T-helper 2 cell treated with Interferon-gamma antibody and Interleukin-4, amounts not matched to agents 100 ng/mL and 5 ng/mL, for 36 hours (primary cell): ENCODE data around the gene TNFSF18. TPM values are rescaled to one million over a fixed set of nuclear protein-coding genes. Genes with fewer than 3 reads are reported as not detected.
"Not testable (repeated sequence)": the region's sequence is repeated elsewhere in the genome, so short reads cannot be mapped to it uniquely, and the experiment has no call there.

Experiments
- intact Hi-C: fragments of 100-400 bp; cut with micrococcal nuclease; formaldehyde crosslinking; loops from one replicate; pipeline ENCODE4 v1.15.1; 2023
- total RNA-seq: library from RNA; stranded (reverse); gene quantifications from 2 replicates; pipeline ENCODE4 v1.2.3, GENCODE V29; 2022

The TNFSF18 gene
- not detected in 2 replicates for total RNA-seq

- intact Hi-C loops = no loop called here
Observed at GRCh38 chr1:173050865-173051264, at the start of gene TNFSF18. TNFSF18 (minus strand) TSS chr1:173050941; CDS start chr1:173050896, 45 bp downstream.

- intact Hi-C loops = no loop called here
Observed at GRCh38 chr1:173099166-173099565, 48.4 kb upstream of the TNFSF18 start.

GRCh38 chr1:173098117-173098516, 47.4 kb upstream of the TNFSF18 start:
- intact Hi-C loops = no loop called here

DNA sequence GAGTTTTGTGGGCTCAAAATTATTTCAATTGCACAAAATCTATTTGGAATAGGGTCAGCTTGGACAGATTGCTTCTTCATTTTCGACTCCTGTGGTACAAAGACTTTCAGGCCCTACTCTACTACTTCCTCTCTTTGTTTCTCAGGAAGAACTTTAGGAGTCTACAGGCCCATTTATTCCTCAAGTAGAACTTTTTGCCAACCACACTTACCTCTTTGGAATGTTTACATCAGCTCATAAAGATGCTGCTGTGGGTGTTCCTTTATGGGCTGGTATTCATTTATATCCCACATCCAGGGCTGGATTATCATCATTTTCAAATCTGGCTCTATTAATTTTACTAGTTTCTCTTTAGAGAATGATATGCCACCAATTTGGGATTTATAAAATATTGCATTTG, 46.3 kb upstream of the TNFSF18 start:
- intact Hi-C loops = no loop called here

GRCh38 chr1:173095632-173096031, 44.9 kb upstream of the TNFSF18 start:
- intact Hi-C loops = no loop called here

GRCh38 chr1:173094541-173094940, 43.8 kb upstream of the TNFSF18 start:
- intact Hi-C loops = no loop called here

DNA sequence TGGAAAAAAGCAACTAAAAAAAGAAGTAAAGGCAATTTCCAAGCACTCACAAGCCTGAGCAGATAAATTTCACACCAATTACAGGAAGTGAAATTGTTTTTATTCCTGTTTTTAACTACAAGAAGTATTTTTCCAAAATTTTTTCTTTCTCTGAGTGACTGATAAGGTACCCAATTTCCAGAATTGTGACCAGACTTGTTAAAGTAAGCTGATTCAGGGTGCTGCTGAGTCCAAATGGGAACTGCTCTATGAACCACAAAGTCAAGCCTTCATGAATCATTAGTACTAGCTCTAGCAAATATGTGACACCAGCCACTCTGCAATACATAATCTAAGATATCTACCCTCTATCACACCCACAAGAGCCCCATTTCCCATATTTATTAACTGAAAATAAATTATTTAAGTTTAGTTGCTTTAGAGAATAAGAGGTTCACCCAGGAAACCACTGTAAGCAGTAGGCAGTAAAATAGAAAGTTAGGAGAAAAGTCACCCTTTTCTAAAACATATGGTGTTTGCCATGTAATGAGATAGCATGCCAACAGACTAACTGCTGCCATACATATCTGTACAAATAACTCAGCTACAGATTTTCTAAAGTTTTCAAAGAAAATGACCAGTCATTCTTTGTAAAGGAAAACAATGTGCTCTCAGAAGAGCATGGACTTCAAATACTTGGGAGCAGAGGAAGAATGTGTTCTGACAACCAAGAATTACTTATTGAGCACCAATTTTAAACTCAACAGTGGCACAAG, 43.1 kb upstream of the TNFSF18 start:
- intact Hi-C loops = no loop called here

- intact Hi-C loops = no loop called here
Observed at GRCh38 chr1:173084292-173084691, 33.6 kb upstream of the TNFSF18 start.

DNA sequence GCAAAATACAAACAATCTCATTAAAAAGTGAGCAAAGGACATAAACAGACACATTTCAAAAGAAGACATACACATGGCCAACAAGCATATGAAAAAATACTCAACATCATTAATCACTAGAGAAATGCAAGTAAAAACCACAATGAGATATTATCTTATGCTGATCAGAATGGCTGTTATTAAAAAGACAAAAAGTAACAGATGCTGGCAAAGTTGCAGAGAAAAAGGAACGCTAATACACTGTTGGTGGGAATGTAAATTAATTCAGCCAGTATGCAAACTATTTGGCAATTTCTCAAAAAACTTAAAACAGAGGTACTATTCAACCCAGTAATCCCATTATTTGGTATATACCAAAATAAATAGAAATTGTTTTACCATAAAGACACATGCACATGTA, 32.2 kb upstream of the TNFSF18 start:
- intact Hi-C loops = no loop called here

DNA sequence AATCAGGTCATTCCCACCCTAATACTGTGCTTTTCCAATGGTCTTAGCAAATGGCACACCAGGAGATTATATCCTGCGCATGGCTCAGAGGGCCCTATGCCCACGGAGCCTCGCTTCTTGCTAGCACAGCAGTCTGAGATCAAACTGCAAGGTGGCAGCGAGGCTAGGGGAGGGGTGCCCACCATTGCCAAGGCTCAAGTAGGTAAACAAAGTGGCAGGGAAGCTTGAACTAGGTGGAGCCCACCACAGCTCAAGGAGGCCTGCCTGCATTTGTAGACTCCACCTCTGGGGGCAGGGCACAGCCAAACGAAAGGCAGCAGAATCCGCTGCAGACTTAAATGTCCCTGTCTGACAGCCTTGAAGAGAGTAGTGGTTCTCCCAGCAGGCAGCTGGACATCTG, 23.5 kb upstream of the TNFSF18 start:
- intact Hi-C loops = not testable (repeated sequence)

DNA sequence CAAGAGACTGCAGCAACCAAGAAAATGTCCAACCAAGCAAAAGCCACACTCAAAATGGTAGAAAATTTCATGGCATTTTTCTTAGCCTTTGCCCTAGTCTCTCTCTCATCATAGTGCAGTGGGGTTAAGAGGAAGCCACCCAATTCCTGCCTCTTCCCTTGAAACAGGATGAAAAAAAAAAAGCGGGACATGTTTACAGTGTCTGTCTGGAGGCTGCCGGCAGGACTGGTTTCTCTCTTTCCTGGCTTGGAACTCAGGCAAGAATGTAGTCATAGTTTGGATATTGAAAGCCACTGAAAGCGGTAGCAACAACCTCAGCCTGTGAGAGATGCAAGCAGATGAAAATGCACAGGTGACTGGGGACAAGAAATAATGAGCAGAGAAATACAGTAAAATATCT, 13.3 kb upstream of the TNFSF18 start:
- intact Hi-C loops = no loop called here

GRCh38 chr1:173063171-173063570, 12.4 kb upstream of the TNFSF18 start:
- intact Hi-C loops = no loop called here

GRCh38 chr1:173062150-173062938, 11.6 kb upstream of the TNFSF18 start:
- intact Hi-C loops = no loop called here

DNA sequence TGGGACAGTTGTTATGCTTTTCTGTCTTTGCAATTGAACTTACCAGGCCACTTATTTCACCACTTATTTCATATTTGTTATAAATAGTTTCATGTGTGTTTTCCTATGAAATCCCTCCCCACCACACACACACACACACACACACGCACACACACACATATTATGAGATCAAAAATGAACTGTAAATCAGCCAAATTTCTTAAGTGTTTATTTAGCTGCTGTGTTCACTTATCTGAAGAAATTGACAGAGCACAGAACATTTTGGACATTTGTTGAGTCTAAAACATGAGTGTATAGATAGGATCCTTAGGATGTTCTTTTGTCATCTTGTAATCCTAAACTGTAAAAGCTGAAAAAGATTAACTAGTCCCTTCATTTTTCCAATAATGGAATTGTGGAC, 7.8 kb upstream of the TNFSF18 start:
- intact Hi-C loops = no loop called here

- intact Hi-C loops = no loop called here
Observed at GRCh38 chr1:173057984-173058383, 7.2 kb upstream of the TNFSF18 start.

GRCh38 chr1:173056365-173056764, 5.6 kb upstream of the TNFSF18 start:
- intact Hi-C loops = no loop called here

DNA sequence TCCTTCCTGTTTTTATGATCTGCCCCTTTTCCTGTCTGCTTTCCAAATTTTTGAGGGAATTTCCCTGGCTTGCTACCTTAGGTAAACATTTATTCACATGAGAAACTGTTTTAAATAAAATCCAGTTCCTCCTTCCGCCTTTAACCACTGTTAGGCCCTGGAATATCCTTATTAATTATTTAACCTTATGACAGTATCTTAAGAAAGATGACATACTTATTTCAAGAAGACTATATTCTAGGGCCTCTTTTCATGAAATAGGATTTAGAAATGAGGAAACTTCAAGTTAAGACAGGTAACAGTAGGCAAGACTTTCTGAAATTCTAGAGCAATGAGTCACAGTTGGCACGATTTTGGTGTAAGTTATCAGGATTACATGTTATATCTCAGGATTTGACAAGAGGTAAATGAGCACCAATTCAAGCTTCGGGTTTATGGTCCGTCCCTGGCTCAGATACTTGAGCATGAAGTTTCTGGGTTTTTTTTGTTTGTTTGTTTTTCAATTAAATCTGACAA, 2.0 kb upstream of the TNFSF18 start:
- intact Hi-C loops = no loop called here

DNA sequence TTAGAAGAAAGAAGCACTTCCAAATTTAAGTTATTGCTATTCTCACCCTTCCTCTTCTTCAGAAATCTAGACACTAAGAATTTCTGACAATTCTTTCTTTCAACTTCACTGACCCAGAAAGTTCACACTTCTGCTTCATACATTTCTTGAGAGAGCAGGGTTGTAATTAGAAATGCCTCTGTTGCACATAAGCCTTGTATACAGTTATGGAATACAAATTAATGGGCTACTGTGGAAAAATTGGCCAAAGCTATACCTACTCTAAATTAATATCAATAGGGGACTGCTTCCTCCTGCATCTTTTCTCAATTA, 1.5 kb downstream of the TNFSF18 start:
- intact Hi-C loops = no loop called here

DNA sequence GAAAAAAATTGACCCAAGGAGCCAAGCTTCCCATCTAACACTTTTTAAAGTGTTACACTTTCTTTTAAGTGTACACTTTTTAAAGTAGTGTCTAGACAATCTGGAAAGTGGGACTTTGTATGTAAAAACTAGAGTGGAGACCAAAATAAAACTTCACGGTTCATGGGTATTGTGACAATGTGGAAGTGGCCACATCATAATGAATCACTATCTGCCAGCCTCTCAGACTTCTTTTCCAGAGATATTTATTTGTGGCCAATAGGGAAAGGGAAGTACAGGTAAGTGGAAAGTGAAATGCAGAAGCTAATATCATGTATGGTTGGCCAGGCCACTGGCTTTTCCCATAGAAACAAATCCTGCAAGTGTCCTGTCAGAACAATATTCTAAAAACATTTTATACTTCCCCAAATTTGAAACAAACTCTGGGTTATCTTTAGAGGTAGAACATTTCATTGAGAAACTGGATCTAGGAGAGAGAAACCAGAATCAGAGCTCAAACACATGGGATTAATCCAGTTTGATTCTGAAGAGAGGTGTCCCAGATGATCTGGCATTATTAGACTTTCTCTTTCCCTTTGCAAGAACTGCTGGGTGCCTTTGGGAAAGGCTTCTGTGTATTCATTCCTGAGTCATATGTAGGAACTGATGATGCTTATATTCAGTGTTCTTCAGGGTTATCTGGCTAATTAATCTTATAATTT, 2.0 kb downstream of the TNFSF18 start:
- intact Hi-C loops = no loop called here

DNA sequence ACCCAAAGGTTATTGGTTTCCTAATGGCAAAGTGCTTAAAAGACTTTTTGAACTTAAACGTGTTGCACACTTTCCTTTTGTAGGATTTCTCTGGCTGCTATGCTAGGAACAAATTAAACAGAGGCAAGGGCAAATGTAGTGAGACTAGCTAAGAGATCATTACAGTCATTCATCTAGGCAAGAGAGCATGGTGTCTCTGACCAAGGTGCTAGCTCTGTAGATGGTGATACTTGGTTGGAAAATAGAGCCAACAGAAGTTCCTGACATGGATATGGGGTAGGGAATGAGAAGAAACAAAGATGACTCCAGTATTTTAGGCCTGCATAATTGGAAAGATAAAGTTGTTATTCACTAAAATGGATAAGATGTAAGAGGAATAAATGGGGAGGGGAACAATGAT, 6.1 kb downstream of the TNFSF18 start:
- intact Hi-C loops = no loop called here

DNA sequence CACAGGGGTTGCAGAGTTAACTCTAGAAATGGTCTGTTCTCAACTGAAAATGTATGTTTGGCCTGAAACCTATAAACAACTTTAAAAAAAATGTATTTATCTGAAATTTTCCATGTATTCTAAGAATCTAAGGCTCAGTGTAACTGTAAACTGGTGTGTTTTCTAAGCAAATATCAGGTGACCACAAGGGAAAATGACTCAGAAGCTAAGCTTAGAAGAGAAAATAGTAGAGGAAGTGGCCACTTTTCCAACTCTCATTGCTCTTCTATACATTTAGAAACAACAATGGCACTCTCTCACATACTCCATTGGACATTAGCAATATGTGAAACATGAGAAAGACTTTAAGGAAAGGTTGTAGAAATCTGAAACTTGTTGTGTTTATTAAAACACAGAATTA, 7.5 kb downstream of the TNFSF18 start:
- intact Hi-C loops = no loop called here

- intact Hi-C loops = no loop called here
Observed at GRCh38 chr1:173042806-173043205, 7.9 kb downstream of the TNFSF18 start.
